ENCODE measurements around the gene GNPTG. TPM values are rescaled to one million over a fixed set of nuclear protein-coding genes. Genes with fewer than 3 reads are reported as not detected.

Gene GNPTG
- total and polyA plus RNA-seq, 2 of the 13 experiments (the other 11 are each of a cell fraction or from before 2014, with no cell fraction given), result 22.7 to 71.1 TPM

- TF ChIP-seq, protein P1, sequence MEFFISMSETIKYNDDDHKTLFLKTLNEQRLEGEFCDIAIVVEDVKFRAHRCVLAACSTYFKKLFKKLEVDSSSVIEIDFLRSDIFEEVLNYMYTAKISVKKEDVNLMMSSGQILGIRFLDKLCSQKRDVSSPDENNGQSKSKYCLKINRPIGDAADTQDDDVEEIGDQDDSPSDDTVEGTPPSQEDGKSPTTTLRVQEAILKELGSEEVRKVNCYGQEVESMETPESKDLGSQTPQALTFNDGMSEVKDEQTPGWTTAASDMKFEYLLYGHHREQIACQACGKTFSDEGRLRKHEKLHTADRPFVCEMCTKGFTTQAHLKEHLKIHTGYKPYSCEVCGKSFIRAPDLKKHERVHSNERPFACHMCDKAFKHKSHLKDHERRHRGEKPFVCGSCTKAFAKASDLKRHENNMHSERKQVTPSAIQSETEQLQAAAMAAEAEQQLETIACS (CRISPR knock-in tag; IDR thresholded peaks at IDR 0.05), result no peak
- peak; percentile 72; the same call in 1 of the 2 replicates for TF ChIP-seq ZNF770 (CRISPR knock-in tag; IDR thresholded peaks at IDR 0.05)
- TF ChIP-seq ZNF451 (CRISPR knock-in tag; IDR thresholded peaks at IDR 0.05), result no peak
- no peak for TF ChIP-seq THAP9 (CRISPR knock-in tag; IDR thresholded peaks at IDR 0.05; ENCODE audit: borderline replicate concordance)
- no peak for TF ChIP-seq HINFP (CRISPR knock-in tag; IDR thresholded peaks at IDR 0.05; ENCODE audit: low read depth)
- peak; percentile 72 for TF ChIP-seq RBFOX2 (IDR thresholded peaks at IDR 0.05; ENCODE audit: low read depth, low read length)
- TF ChIP-seq KLF16 (CRISPR knock-in tag; IDR thresholded peaks at IDR 0.05), result peak in 1 of 2 experiments; percentile 74; a peak in 1 of 4 replicates
- TF ChIP-seq MXD4 (CRISPR knock-in tag; IDR thresholded peaks at IDR 0.05), result peak; percentile 52; the same call in 1 of the 2 replicates
- TF ChIP-seq ZNF496 (CRISPR knock-in tag; IDR thresholded peaks at IDR 0.05; ENCODE audit: insufficient replicate concordance), result no peak
- no peak for TF ChIP-seq GABPA (IDR thresholded peaks at IDR 0.05; ENCODE audit: low read depth, low read length)
- 0 out of 2 replicates have a peak, but pooled peaks have one; percentile 41 for TF ChIP-seq GABPA (CRISPR knock-in tag; IDR thresholded peaks at IDR 0.05; ENCODE audit: low read depth)
- TF ChIP-seq MIER3 (CRISPR knock-in tag; IDR thresholded peaks at IDR 0.05; ENCODE audit: borderline replicate concordance), result peak; percentile 36; the same call in 1 of the 2 replicates
- TF ChIP-seq, protein P2, sequence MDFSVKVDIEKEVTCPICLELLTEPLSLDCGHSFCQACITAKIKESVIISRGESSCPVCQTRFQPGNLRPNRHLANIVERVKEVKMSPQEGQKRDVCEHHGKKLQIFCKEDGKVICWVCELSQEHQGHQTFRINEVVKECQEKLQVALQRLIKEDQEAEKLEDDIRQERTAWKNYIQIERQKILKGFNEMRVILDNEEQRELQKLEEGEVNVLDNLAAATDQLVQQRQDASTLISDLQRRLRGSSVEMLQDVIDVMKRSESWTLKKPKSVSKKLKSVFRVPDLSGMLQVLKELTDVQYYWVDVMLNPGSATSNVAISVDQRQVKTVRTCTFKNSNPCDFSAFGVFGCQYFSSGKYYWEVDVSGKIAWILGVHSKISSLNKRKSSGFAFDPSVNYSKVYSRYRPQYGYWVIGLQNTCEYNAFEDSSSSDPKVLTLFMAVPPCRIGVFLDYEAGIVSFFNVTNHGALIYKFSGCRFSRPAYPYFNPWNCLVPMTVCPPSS (IDR thresholded peaks at IDR 0.05), result no peak
- no peak for TF ChIP-seq GATAD2A (CRISPR knock-in tag; IDR thresholded peaks at IDR 0.05)
- no peak for TF ChIP-seq GTF2F1 (IDR thresholded peaks at IDR 0.05; ENCODE audit: low read length)
- peak; percentile 100 for TF ChIP-seq SPEN (CRISPR knock-in tag; IDR thresholded peaks at IDR 0.05; ENCODE audit: low read depth)
- TF ChIP-seq, protein P3, sequence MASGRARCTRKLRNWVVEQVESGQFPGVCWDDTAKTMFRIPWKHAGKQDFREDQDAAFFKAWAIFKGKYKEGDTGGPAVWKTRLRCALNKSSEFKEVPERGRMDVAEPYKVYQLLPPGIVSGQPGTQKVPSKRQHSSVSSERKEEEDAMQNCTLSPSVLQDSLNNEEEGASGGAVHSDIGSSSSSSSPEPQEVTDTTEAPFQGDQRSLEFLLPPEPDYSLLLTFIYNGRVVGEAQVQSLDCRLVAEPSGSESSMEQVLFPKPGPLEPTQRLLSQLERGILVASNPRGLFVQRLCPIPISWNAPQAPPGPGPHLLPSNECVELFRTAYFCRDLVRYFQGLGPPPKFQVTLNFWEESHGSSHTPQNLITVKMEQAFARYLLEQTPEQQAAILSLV (CRISPR knock-in tag; IDR thresholded peaks at IDR 0.05; ENCODE audit: borderline replicate concordance), result no peak
- TF ChIP-seq NFIB (CRISPR knock-in tag; IDR thresholded peaks at IDR 0.05; ENCODE audit: borderline replicate concordance), result no peak
- peak; percentile 62; the same call in 1 of the 2 replicates for TF ChIP-seq SOX5 (CRISPR knock-in tag; IDR thresholded peaks at IDR 0.05; ENCODE audit: borderline replicate concordance)
These were observed 56.6 kb downstream of the GNPTG start (continued) for GRCh38 chr16:1408171-1408837.
